GM12878 (cell line): ENCODE results near the gene ANKRD44. TPM values are rescaled to one million over a fixed set of nuclear protein-coding genes. Genes with fewer than 3 reads are reported as not detected.

Experiments used
- ATAC-seq: fragments of 200-7000 bp; cut with Tn5 transposase; 3 replicates; pipeline ENCODE4 v1.9.1; 2020; ENCODE audit warnings: mild to moderate bottlenecking, moderate library complexity
- BruUV-seq: library from RNA; stranded (reverse); fragments of 400-500 nt; replicated peaks from 2 replicates; lab custom pipeline; 2021; lab: Mats Ljungman, UMichigan
- CTCF ChIA-PET: fragments of 300-600 bp; sonication (Branson Sonifier 250); formaldehyde crosslinking; extraction: SDS; loops from one replicate; lab custom pipeline; 2021; ENCODE audit warnings: inconsistent platforms; lab: Yijun Ruan, JAX
- POLR2A ChIA-PET: fragments of 350-600 bp; formaldehyde crosslinking; extraction: SDS; loops from one replicate; lab custom pipeline; 2021; ENCODE audit warnings: inconsistent platforms; lab: Charles Lee
- RAD21 ChIA-PET: fragments of 300-600 bp; sonication (Branson Sonifier 250); formaldehyde crosslinking; loops from one replicate; lab custom pipeline; 2023; ENCODE audit warnings: antibody characterized with exemption; ENCODE audit not compliant: unreplicated experiment; lab: Charles Lee
- SMC1A ChIA-PET: fragments of 300-600 bp; sonication (Branson Sonifier 250); formaldehyde crosslinking; loops from one replicate; lab custom pipeline; 2023; ENCODE audit not compliant: unreplicated experiment, uncharacterized antibody; lab: Charles Lee
- DNase-seq: peaks from one replicate; pipeline ENCODE4 v3.0.0-alpha.2; 2011; ENCODE audit warnings: low read depth, low spot score
- FAIRE-seq: peaks from 3 replicates; lab custom pipeline; 2011; peaks lifted over from hg19 to GRCh38; lab: Jason Lieb, UNC
- H2AFZ ChIP-seq: 2 replicates; pipeline ENCODE4 v1.6.0; 2011; ENCODE audit warnings: low read depth, low read length, control low read depth; ENCODE audit not compliant: control insufficient read depth
- H3K27ac ChIP-seq: 2 replicates; pipeline ENCODE4 v1.5.1; 2011; ENCODE audit warnings: control low read depth; ENCODE audit not compliant: control insufficient read depth, insufficient read depth
- H3K27me3 ChIP-seq, 2 experiments: replicated peaks in 1 of 2; 2 replicates each; pipeline versions ENCODE4 v1.6.0 to v1.6.1; 2011; ENCODE audit warnings: low read length in 1 of 2; ENCODE audit not compliant: control insufficient read depth in 2 of 2, insufficient read depth in 2 of 2
- H3K36me3 ChIP-seq, 2 experiments: 2 replicates each; pipeline ENCODE4 v1.5.1; 2011; ENCODE audit warnings: low read length in 1 of 2; ENCODE audit not compliant: control insufficient read depth in 2 of 2, insufficient read depth in 2 of 2
- H3K4me1 ChIP-seq: 2 replicates; pipeline ENCODE4 v1.6.1; 2011; ENCODE audit warnings: mild to moderate bottlenecking, low read length, moderate library complexity, mixed read lengths; ENCODE audit not compliant: control insufficient read depth, insufficient read depth
- H3K4me2 ChIP-seq: 2 replicates; pipeline ENCODE4 v1.6.0; 2011; ENCODE audit warnings: control low read depth; ENCODE audit not compliant: control insufficient read depth, insufficient read depth
- H3K4me3 ChIP-seq: fragments of 200-600 bp; sonication (generic); 2 replicates; pipeline ENCODE4 v1.5.1; 2016
- H3K79me2 ChIP-seq: 2 replicates; pipeline ENCODE4 v1.6.0; 2011; ENCODE audit warnings: low read length; ENCODE audit not compliant: control insufficient read depth, insufficient read depth
- H3K9ac ChIP-seq: 2 replicates; pipeline ENCODE4 v1.8.0; 2011; ENCODE audit warnings: low read length, control low read depth, mixed read lengths; ENCODE audit not compliant: control insufficient read depth, insufficient read depth
- H3K9me3 ChIP-seq: replicated peaks from 3 replicates; pipeline ENCODE4 v1.5.1; 2011; ENCODE audit warnings: mild to moderate bottlenecking, low read length; ENCODE audit not compliant: control insufficient read depth, insufficient read depth
- H4K20me1 ChIP-seq: 2 replicates; pipeline ENCODE4 v1.6.0; 2011; ENCODE audit not compliant: control insufficient read depth, insufficient read depth
- ATF3 ChIP-seq: IDR thresholded peaks from 2 replicates; pipeline ENCODE4 v1.6.1; 2011; ENCODE audit warnings: low read depth, mild to moderate bottlenecking, low read length, moderate library complexity, borderline replicate concordance; ENCODE audit errors: extremely low read depth
- CEBPZ ChIP-seq: fragments of 150-350 bp; IDR thresholded peaks from 2 replicates; pipeline ENCODE4 v1.6.1; 2016; ENCODE audit warnings: low read depth, low read length
- CHD4 ChIP-seq: fragments of 200-600 bp; sonication (generic); IDR thresholded peaks from 2 replicates; pipeline ENCODE4 v1.6.1; 2016; ENCODE audit warnings: mild to moderate bottlenecking
- GATAD2B ChIP-seq: fragments of 450-650 bp; conservative IDR thresholded peaks from 2 replicates; pipeline ENCODE4 v1.6.1; 2017; ENCODE audit warnings: low read depth, mild to moderate bottlenecking, moderate library complexity
- KDM1A ChIP-seq: fragments of 200-600 bp; sonication (generic); IDR thresholded peaks from 2 replicates; pipeline ENCODE4 v1.6.1; 2016; ENCODE audit warnings: borderline replicate concordance
- MYC ChIP-seq: IDR thresholded peaks from 2 replicates; pipeline ENCODE4 v1.6.1; 2011; ENCODE audit warnings: mild to moderate bottlenecking, low read length, moderate library complexity, inconsistent platforms; ENCODE audit not compliant: insufficient read depth, insufficient replicate concordance, insufficient read length, severe bottlenecking
- NR2F1 ChIP-seq: fragments of 450-650 bp; conservative IDR thresholded peaks from 2 replicates; pipeline ENCODE4 v1.6.1; 2017; ENCODE audit warnings: mild to moderate bottlenecking
- POLR2AphosphoS2 ChIP-seq: IDR thresholded peaks from 2 replicates; pipeline ENCODE4 v1.6.1; 2011; ENCODE audit warnings: low read depth, mild to moderate bottlenecking, low read length, improper control_type of control experiment, moderate library complexity
- SIX5 ChIP-seq: IDR thresholded peaks from 2 replicates; pipeline ENCODE4 v1.6.1; 2011; ENCODE audit warnings: mild to moderate bottlenecking, low read depth, low read length, moderate library complexity; ENCODE audit not compliant: severe bottlenecking
- SMAD5 ChIP-seq: IDR thresholded peaks from 2 replicates; pipeline ENCODE4 v1.6.1; 2016; ENCODE audit warnings: antibody characterized with exemption, low read depth
- STAT3 ChIP-seq: IDR thresholded peaks from 2 replicates; pipeline ENCODE4 v1.6.1; 2011; ENCODE audit warnings: low read depth, low read length, improper control_type of control experiment
- TAF1 ChIP-seq: IDR thresholded peaks from 2 replicates; pipeline ENCODE4 v1.6.1; 2011; ENCODE audit warnings: mild to moderate bottlenecking, low read depth, low read length, borderline replicate concordance
- TARDBP ChIP-seq: IDR thresholded peaks from 2 replicates; pipeline ENCODE4 v1.6.1; 2016; ENCODE audit warnings: borderline replicate concordance
- USF1 ChIP-seq: IDR thresholded peaks from 2 replicates; pipeline ENCODE4 v1.6.1; 2011; ENCODE audit warnings: borderline replicate concordance, low read depth, mild to moderate bottlenecking, moderate library complexity, mixed read lengths, low read length; ENCODE audit not compliant: insufficient read depth; ENCODE audit errors: extremely low read length
- YY1 ChIP-seq: IDR thresholded peaks from 2 replicates; pipeline ENCODE4 v1.6.1; 2011; ENCODE audit warnings: low read depth, mild to moderate bottlenecking, low read length
- ZBTB4 ChIP-seq: fragments of 450-650 bp; formaldehyde crosslinking; IDR thresholded peaks from 2 replicates; pipeline ENCODE4 v1.4.0; 2022; ENCODE audit warnings: mild to moderate bottlenecking, moderate library complexity
- ZSCAN29 ChIP-seq: fragments of 450-650 bp; IDR thresholded peaks from 2 replicates; pipeline ENCODE4 v1.6.1; 2017; ENCODE audit warnings: mild to moderate bottlenecking, moderate library complexity
- WGBS: methylation state at CpG from one replicate; pipeline ENCODE4 v1.1.6; 2016; ENCODE audit warnings: low lambda C conversion rate; ENCODE audit not compliant: insufficient replicate concordance, insufficient coverage; ENCODE audit errors: missing lambda C conversion rate; 5-methylcytosine and 5-hydroxymethylcytosine counted together
- in situ Hi-C: fragments of 300-500 bp; cut with MboI; formaldehyde crosslinking; loops from 9 replicates; pipeline ENCODE4 v1.14.3; 2018; ENCODE audit warnings: mixed read lengths
- intact Hi-C: fragments of 100-400 bp; cut with micrococcal nuclease; formaldehyde crosslinking; loops from one replicate; pipeline ENCODE4 v1.14.2; 2022; ENCODE audit not compliant: unreplicated experiment
- polyA plus RNA-seq, 11 experiments: library from polyadenylated mRNA; depleted of rRNA in 4 of 11; unstranded in 6 of 11; stranded (reverse) in 5 of 11; fragments of >200 nt; fragmentation: Nextera tagmentation in 4 of 11; fragmentation: Illumina TruSeq in 1 of 11; extraction: Ambion mirVana in 4 of 11; extraction: Trizol in 1 of 11; gene quantifications; 1 replicate in 1 of 11; 2 replicates in 10 of 11; pipeline versions ENCODE4 v1.2.1 to v1.2.3, GENCODE V29; 2011 to 2016; ENCODE audit warnings: inconsistent platforms in 2 of 11, missing spikeins in 2 of 11, low read depth in 1 of 11
- total RNA-seq, 4 experiments: library from RNA; depleted of rRNA in 3 of 4; stranded (reverse); fragments of >200 nt in 3 of 4; fragmentation: Illumina TruSeq in 1 of 4; extraction: Trizol in 1 of 4; gene quantifications; 2 replicates each; pipeline versions ENCODE4 v1.2.1 to v1.2.3, GENCODE V29; 2013 to 2021

The ANKRD44 gene
- total and polyA plus RNA-seq, 10 of the 15 experiments (the other 5 are each of a cell fraction or from before 2014, with no cell fraction given): 19.1 to 99.1 (median 59.6) TPM

- ChIA-PET RAD21 (no interaction called here), POLR2A (no interaction called here), CTCF (no interaction called here), SMC1A (interaction anchor here (0.9 kb wide), 1 partner anchor 16 kb away, joined by 3 read pairs; no protein-coding TSS in a partner anchor)
- Histone ChIP-seq H3K27me3 (no peaks in the 10 kb centered on the region), H3K4me2 (no peak overlapping the region), H3K79me2 (no peaks in the 10 kb centered on the region), H4K20me1 (no peaks in the 10 kb centered on the region), H3K9me3 (no peaks in the 10 kb centered on the region), H3K36me3 (no peaks in the 10 kb centered on the region), H2AFZ (no peak overlapping the region), H3K4me1 (no peaks in the 10 kb centered on the region), H3K4me3 (no peak overlapping the region), H3K9ac (no peak overlapping the region), H3K27ac (no peak overlapping the region)
- DNase-seq (no peak), FAIRE-seq (no peak), ATAC-seq (no peak)
- in situ Hi-C loops: no loop called here
- no TSS peak for BruUV-seq
- WGBS: 45% methylated on average over 3 of the region's 3 CpGs
- TF ChIP-seq ATF3 (no peak), YY1 (no peak), CEBPZ (no peak), NR2F1 (no peak), ZSCAN29 (no peak), ZBTB4 (no peak), TAF1 (no peak), SMAD5 (no peak), MYC (no peak), TARDBP (no peak), SIX5 (no peak), STAT3 (no peak), POLR2AphosphoS2 (no peak), CHD4 (no peak), USF1 (no peak), KDM1A (no peak), GATAD2B (no peak)
- intact Hi-C loops: no loop called here
Measured at GRCh38 chr2:196980473-196980872, 330.1 kb downstream of the ANKRD44 start.
